Measurements from ENCODE around the gene MSLN. TPM values are rescaled to one million over a fixed set of nuclear protein-coding genes. Genes with fewer than 3 reads are reported as not detected.

MSLN gene
- total and polyA plus RNA-seq, 8 donors, result 0.92 to 83.7 (median 5.2) TPM; not detected in 1

DNA sequence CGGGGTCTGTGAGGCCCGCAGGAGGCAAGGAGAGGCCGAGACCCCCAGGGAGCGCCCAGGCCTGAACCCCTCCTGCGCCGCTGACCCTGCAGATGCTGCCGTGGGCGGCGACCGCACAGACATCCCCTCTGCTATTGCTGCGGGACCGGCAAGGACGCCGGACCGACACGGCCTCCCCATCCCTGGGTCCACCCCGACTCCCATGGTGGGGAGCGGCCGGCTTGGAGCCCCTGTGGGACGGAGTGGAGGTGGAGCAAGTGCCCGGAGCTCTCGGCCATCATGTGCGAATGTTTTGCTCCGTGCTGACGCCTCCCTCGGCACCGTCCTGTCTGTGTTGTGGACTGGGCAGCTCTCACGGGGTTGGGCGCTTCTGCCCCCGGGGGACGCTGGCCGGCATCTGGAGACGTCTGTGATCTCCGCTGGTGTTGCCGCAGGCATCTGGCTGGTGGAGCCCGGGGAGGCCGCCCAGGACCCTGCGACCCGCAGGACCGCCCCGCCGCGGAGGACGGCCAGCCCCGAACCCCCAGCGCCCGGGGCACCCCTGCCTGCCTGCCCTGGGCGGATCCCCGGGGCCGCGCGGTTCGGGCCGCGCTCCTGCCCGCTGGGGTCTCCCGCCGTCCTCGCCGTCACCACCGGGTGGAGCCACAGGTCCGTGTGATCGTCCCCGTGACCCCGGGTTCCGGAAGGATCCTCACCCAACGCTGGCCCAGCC lies 52.8 kb downstream of the MSLN start:
- WGBS, 5 donors, result 9 to 30% (median 13%) methylated on average over 17 to 67 of the region's 67 CpGs
- intact Hi-C loops (cut with DNase I; ENCODE audit: low total_unique reads), result loop anchor here (5.0 kb wide), 1 partner anchor 244 kb away; no protein-coding TSS in a partner anchor
- Histone ChIP-seq H3K27ac (no peak overlapping the region), H3K4me1 (peaks cover 6 to 27% (median 11%) of the 10 kb centered on the region in 4 donors), H3K36me3 (no peaks in the 10 kb centered on the region), H3K9me3 (peaks cover 0 to 12% (median 8%) of the 10 kb centered on the region in 4 donors), H3K27me3 (peaks cover 10 to 98% (median 54%) of the 10 kb centered on the region in 3 donors), H3K4me3 (no peak overlapping the region)
- no peak for TF ChIP-seq POLR2AphosphoS5 (IDR thresholded peaks at IDR 0.05)
- TF ChIP-seq, protein P1, sequence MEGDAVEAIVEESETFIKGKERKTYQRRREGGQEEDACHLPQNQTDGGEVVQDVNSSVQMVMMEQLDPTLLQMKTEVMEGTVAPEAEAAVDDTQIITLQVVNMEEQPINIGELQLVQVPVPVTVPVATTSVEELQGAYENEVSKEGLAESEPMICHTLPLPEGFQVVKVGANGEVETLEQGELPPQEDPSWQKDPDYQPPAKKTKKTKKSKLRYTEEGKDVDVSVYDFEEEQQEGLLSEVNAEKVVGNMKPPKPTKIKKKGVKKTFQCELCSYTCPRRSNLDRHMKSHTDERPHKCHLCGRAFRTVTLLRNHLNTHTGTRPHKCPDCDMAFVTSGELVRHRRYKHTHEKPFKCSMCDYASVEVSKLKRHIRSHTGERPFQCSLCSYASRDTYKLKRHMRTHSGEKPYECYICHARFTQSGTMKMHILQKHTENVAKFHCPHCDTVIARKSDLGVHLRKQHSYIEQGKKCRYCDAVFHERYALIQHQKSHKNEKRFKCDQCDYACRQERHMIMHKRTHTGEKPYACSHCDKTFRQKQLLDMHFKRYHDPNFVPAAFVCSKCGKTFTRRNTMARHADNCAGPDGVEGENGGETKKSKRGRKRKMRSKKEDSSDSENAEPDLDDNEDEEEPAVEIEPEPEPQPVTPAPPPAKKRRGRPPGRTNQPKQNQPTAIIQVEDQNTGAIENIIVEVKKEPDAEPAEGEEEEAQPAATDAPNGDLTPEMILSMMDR (IDR thresholded peaks at IDR 0.05), result peak in 1 of 7 experiments; percentile 38
- no peak for TF ChIP-seq EP300 (IDR thresholded peaks at IDR 0.05)
- TF ChIP-seq POLR2A (IDR thresholded peaks at IDR 0.05), result no peak
- DNase-seq, result peak in 1 of 2 donors; percentile 75

DNA sequence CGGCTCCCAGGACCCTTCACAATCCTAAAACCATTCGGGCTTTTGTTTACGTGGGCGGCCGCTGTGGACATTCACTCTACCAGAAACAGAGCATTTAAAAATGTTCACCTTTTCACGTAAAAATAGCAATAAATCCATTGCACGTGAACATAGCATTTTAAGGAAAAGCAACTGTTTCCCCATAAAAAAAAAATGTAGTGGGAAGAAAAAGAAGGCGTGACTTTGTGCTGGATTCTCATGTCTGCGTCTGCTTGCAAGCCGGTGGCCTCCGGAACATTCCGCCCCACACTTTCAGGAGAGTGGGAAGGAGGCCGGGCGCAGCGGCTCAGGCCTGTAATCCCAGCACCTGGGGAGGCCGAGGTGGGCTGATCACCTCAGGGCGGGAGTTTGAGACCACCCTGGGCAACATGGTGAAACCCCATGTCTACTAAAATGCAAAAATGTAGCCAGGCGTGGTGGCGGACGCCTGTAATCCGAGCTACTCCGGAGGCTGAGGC lies 53.4 kb downstream of the MSLN start:
- peaks cover 0 to 21% (median 7%) of the 10 kb centered on the region in 4 donors for H3K4me1 ChIP-seq
- peaks cover 14 to 98% (median 60%) of the 10 kb centered on the region in 3 donors for H3K27me3 ChIP-seq
- H3K27ac ChIP-seq, result no peak overlapping the region
- no peaks in the 10 kb centered on the region for H3K36me3 ChIP-seq
- DNase-seq, result no peak
- intact Hi-C loops (cut with DNase I; ENCODE audit: low total_unique reads), result loop anchor here (5.0 kb wide), 1 partner anchor 243 kb away; no protein-coding TSS in a partner anchor
- no peak for TF ChIP-seq POLR2A (IDR thresholded peaks at IDR 0.05)
- no peak for TF ChIP-seq POLR2AphosphoS5 (IDR thresholded peaks at IDR 0.05)
- TF ChIP-seq, protein P1 (IDR thresholded peaks at IDR 0.05), result no peak
- no peak for TF ChIP-seq EP300 (IDR thresholded peaks at IDR 0.05)
- no peak overlapping the region for H3K4me3 ChIP-seq
- H3K9me3 ChIP-seq, result peaks cover 0 to 12% (median 8%) of the 10 kb centered on the region in 4 donors
- WGBS, 5 donors, result 58 to 65% (median 62%) methylated on average over 22 of the region's 22 CpGs

GRCh38 chr16:814974-815373 lies 54.4 kb downstream of the MSLN start:
- TF ChIP-seq POLR2A (IDR thresholded peaks at IDR 0.05) (no peak), EP300 (IDR thresholded peaks at IDR 0.05) (no peak), POLR2AphosphoS5 (IDR thresholded peaks at IDR 0.05) (no peak)
- TF ChIP-seq, protein P1 (IDR thresholded peaks at IDR 0.05), result no peak
- Histone ChIP-seq H3K27ac (no peak overlapping the region), H3K9me3 (peaks cover 0 to 12% (median 8%) of the 10 kb centered on the region in 4 donors), H3K27me3 (peaks cover 14 to 99% (median 69%) of the 10 kb centered on the region in 3 donors), H3K4me3 (no peak overlapping the region), H3K36me3 (no peaks in the 10 kb centered on the region), H3K4me1 (peaks cover 0 to 20% (median 7%) of the 10 kb centered on the region in 4 donors)
- WGBS, 5 donors, result 68 to 78% (median 74%) methylated on average over 9 of the region's 9 CpGs
- no peak for DNase-seq
- intact Hi-C loops (cut with DNase I; ENCODE audit: low total_unique reads), result loop anchor here (5.0 kb wide), 1 partner anchor 242 kb away; no protein-coding TSS in a partner anchor

DNA sequence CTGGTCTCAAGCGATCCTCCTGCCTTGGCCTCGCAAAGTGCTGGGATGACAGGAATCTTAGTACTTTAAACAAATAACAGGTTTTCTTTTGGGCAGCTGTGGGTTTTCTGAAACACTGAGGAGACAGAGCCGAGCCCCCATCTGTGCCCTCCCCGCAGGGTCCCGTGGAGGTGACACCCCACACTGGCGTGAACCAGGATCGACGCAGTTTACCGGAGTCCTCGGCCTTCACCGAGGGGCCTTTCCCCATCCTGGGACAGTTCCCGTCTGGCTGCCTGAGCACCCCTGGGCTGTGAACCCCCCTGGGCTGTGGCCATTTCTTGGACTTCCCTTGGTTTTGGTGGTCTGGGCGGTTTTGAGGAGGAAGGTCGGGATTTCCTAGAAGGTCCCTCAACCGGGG lies 55.3 kb downstream of the MSLN start:
- H3K27me3 ChIP-seq, result peaks cover 14 to 99% (median 69%) of the 10 kb centered on the region in 3 donors
- WGBS, 5 donors, result 85 to 93% (median 88%) methylated on average over 13 to 15 of the region's 15 CpGs
- no peaks in the 10 kb centered on the region for H3K36me3 ChIP-seq
- DNase-seq, result no peak
- no peak overlapping the region for H3K4me3 ChIP-seq
- TF ChIP-seq POLR2AphosphoS5 (IDR thresholded peaks at IDR 0.05) (no peak), POLR2A (IDR thresholded peaks at IDR 0.05) (no peak)
- TF ChIP-seq, protein P1 (IDR thresholded peaks at IDR 0.05), result no peak
- H3K4me1 ChIP-seq, result peaks cover 0 to 20% (median 7%) of the 10 kb centered on the region in 4 donors
- peaks cover 0 to 12% (median 8%) of the 10 kb centered on the region in 4 donors for H3K9me3 ChIP-seq
- no peak overlapping the region for H3K27ac ChIP-seq
- intact Hi-C loops (cut with DNase I; ENCODE audit: low total_unique reads), result no loop called here
